Activated T-cell treated with anti-CD3 and anti-CD28 coated beads, Interleukin-2, amount 50 U/mL, for 1 hour (primary cell): ENCODE data around the gene MRPS12.

ENCODE experiments used
- DNase-seq: peaks from one replicate; pipeline ENCODE4 v3.0.0-alpha.2; 2020

Gene MRPS12

DNA sequence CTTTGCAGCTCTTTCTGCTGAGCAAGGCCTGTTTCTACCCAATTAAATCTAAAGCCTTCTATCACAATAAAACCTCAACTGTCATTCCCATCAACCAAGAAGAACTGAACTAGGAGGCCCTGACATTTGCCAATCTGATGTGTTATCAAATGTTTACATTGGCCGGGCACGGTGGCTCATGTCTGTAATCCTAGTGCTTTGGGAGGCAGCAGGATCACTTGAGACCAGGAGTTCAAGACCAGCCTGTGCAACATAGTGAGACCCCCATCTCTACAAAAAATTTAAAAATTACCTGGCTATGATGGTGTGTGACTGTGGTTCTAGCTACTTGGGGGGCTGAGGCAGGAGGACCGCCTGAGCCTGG, 47.6 kb downstream of the MRPS12 start:
- no peak for DNase-seq

DNA sequence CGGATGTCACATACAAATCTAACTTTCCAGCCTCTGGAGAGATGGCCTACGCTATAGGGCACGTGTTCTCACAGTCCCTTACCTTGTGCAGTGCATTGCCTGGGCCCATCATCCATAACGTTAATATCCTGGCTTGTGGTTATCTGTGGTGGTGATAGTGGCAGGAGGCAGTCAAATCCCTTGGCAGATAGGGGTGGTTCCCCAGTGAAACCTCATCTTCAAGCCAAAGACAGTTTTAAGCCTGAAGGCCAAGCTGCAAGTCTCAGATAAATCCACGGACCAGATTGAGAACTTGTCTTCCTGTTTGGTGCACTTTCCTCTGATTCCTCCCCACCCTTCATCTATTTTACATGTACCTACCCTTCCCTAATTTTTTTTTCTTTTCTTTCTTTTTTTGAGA, 49.1 kb downstream of the MRPS12 start:
- no peak for DNase-seq

DNA sequence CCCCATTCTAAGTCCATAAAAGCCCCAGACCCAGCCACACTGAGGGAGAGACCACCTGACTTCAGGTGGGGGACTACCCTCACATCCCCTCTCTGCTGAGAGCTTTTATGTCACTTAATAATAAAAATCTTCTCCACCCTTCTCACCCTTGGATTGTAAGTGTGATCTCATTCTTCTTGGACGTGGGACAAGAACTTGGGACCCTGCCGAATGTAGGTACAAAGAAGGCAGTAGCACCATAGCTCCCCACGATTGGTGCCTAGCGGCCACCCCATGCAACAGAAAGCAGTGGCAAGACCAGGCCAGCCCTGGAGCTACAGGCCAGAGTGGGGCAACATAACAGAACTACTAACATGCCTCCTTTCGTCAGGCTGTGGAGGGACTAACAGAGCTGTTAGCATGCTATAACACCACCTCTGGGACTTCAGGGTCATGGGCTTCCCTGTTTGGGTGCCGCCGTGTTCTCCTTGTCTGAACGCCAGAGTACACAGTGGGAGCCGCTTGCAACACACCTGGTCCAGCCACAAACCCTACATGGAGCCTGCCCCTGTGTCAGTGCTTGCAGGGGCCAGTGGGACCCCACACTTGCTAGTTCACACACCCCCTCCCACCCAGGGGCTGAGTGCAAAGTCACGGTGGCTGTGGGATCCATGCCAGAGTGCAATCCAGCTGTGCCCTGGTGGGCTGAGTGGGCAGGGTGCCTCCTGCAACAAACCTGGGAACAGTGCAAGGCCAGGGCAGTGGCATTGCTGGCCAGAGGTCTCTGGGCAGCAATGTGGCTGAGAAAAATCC, 50.0 kb downstream of the MRPS12 start:
- no peak for DNase-seq
